Neural cell (in vitro differentiated cells): Measurements from ENCODE around the gene KHSRP. TPM values are rescaled to one million over a fixed set of nuclear protein-coding genes. Genes with fewer than 3 reads are reported as not detected.

Source experiments
- H2AFZ ChIP-seq: fragments of 200-600, 300-800 bp; sonication (generic), shearing (Covaris generic); 2 replicates; pipeline ENCODE4 v1.6.0; 2014; ENCODE audit warnings: low read depth, mild to moderate bottlenecking, antibody characterized with exemption, low read length, moderate library complexity
- H3F3A ChIP-seq: fragments of 200-600 bp; shearing (Covaris generic); 2 replicates; pipeline ENCODE4 v1.6.1; 2016; ENCODE audit warnings: mild to moderate bottlenecking, moderate library complexity, mixed read lengths, antibody characterized with exemption, low read length; ENCODE audit not compliant: insufficient read depth, poor library complexity, severe bottlenecking
- H3K27ac ChIP-seq: fragments of 200-600, 300-800 bp; sonication (generic), shearing (Covaris generic); 2 replicates; pipeline ENCODE4 v1.5.1; 2014; ENCODE audit warnings: mild to moderate bottlenecking, low read length, moderate library complexity
- H3K27me3 ChIP-seq: fragments of 300-800, 200-600 bp; sonication (generic), shearing (Covaris generic); 2 replicates; pipeline ENCODE4 v1.6.0; 2014; ENCODE audit warnings: mild to moderate bottlenecking, low read depth, low read length, moderate library complexity; ENCODE audit not compliant: insufficient read depth
- H3K36me3 ChIP-seq: fragments of 300-800, 200-600 bp; sonication (generic), shearing (Covaris generic); 2 replicates; pipeline ENCODE4 v1.5.1; 2014; ENCODE audit warnings: mild to moderate bottlenecking, antibody characterized with exemption, low read length, moderate library complexity; ENCODE audit not compliant: insufficient read depth
- H3K4me2 ChIP-seq: fragments of 300-800, 200-600 bp; sonication (generic), shearing (Covaris generic); 2 replicates; pipeline ENCODE4 v1.6.0; 2014; ENCODE audit warnings: mild to moderate bottlenecking, low read length
- H3K4me3 ChIP-seq: fragments of 300-800, 200-600 bp; sonication (generic), shearing (Covaris generic); 2 replicates; pipeline ENCODE4 v1.5.1; 2014; ENCODE audit warnings: mild to moderate bottlenecking, low read length, moderate library complexity
- H3K79me2 ChIP-seq: fragments of 200-600 bp; shearing (Covaris generic); replicated peaks from 2 replicates; pipeline ENCODE4 v1.6.0; 2014; ENCODE audit warnings: mild to moderate bottlenecking, low read length, moderate library complexity; ENCODE audit not compliant: insufficient read depth
- H3K9ac ChIP-seq: fragments of 300-800, 200-600 bp; sonication (generic), shearing (Covaris generic); 2 replicates; pipeline ENCODE4 v1.6.1; 2016; ENCODE audit warnings: mild to moderate bottlenecking, low read length, mixed read lengths
- H3K9me2 ChIP-seq: fragments of 200-600 bp; shearing (Covaris generic); 2 replicates; pipeline ENCODE4 v1.6.1; 2016; ENCODE audit warnings: mild to moderate bottlenecking, low read length, mixed read lengths; ENCODE audit not compliant: insufficient read depth
- H3K9me3 ChIP-seq: fragments of 200-600, 300-800 bp; sonication (generic), shearing (Covaris generic); 2 replicates; pipeline ENCODE4 v1.6.1; 2016; ENCODE audit warnings: mild to moderate bottlenecking, mixed run types, low read length, moderate library complexity, mixed read lengths
- H4K20me1 ChIP-seq: fragments of 200-600 bp; shearing (Covaris generic); 2 replicates; pipeline ENCODE4 v1.6.1; 2016; ENCODE audit warnings: mild to moderate bottlenecking, mixed run types; ENCODE audit not compliant: insufficient read depth
- EP300 ChIP-seq: fragments of 450-650 bp; conservative IDR thresholded peaks from 2 replicates; pipeline ENCODE4 v1.6.1; 2014; ENCODE audit warnings: antibody characterized with exemption, mild to moderate bottlenecking, moderate library complexity; ENCODE audit not compliant: poor library complexity, severe bottlenecking
- EZH2 ChIP-seq: fragments of 200-600, 300-800 bp; shearing (Covaris generic), sonication (generic); IDR thresholded peaks from 2 replicates; pipeline ENCODE4 v1.6.1; 2014; ENCODE audit warnings: antibody characterized with exemption, low read length, borderline replicate concordance, mild to moderate bottlenecking; ENCODE audit not compliant: insufficient read depth, poor library complexity, severe bottlenecking
- MXI1 ChIP-seq: fragments of 450-650 bp; conservative IDR thresholded peaks from 2 replicates; pipeline ENCODE4 v1.6.1; 2014; ENCODE audit warnings: antibody characterized with exemption, mild to moderate bottlenecking; ENCODE audit not compliant: poor library complexity, severe bottlenecking
- POLR2AphosphoS5 ChIP-seq: IDR thresholded peaks from 2 replicates; pipeline ENCODE4 v1.6.1; 2012
- RAD21 ChIP-seq: fragments of 450-650 bp; conservative IDR thresholded peaks from 2 replicates; pipeline ENCODE4 v1.6.1; 2014; ENCODE audit warnings: antibody characterized with exemption, mild to moderate bottlenecking, moderate library complexity
- SMC3 ChIP-seq: fragments of 450-650 bp; conservative IDR thresholded peaks from 2 replicates; pipeline ENCODE4 v1.6.1; 2014; ENCODE audit warnings: antibody characterized with exemption, mild to moderate bottlenecking, moderate library complexity; ENCODE audit not compliant: poor library complexity
- TAF1 ChIP-seq: IDR thresholded peaks from 2 replicates; pipeline ENCODE4 v1.6.1; 2012; ENCODE audit warnings: low read depth
- polyA plus RNA-seq: library from polyadenylated mRNA; depleted of rRNA; stranded (reverse); fragments of >200 nt; gene quantifications from 2 replicates; pipeline ENCODE4 v1.2.3, GENCODE V29; 2014
- TF ChIP-seq, protein P1 (sequence below): fragments of 450-650 bp; IDR thresholded peaks from 2 replicates; pipeline ENCODE4 v1.5.1; 2014; ENCODE audit warnings: antibody characterized with exemption, mild to moderate bottlenecking, moderate library complexity; ENCODE audit not compliant: poor library complexity, severe bottlenecking
- TF ChIP-seq, protein P2 (sequence below): IDR thresholded peaks from 2 replicates; pipeline ENCODE4 v1.6.1; 2012; ENCODE audit warnings: borderline replicate concordance

KHSRP gene
- polyA plus RNA-seq, 1 donor from 2014 or later = 33.3 TPM

GRCh38 chr19:6394831-6395230 lies 29.8 kb downstream of the KHSRP start:
- H2AFZ ChIP-seq = no peak overlapping the region
- no peak overlapping the region for H3K4me2 ChIP-seq
- H3F3A ChIP-seq = no peaks in the 10 kb centered on the region
- no peak for TF ChIP-seq POLR2AphosphoS5
- no peak for TF ChIP-seq EP300
- TF ChIP-seq SMC3 = no peak
- no peak for TF ChIP-seq RAD21
- TF ChIP-seq EZH2 = no peak
- no peak for TF ChIP-seq TAF1
- TF ChIP-seq, protein P1, sequence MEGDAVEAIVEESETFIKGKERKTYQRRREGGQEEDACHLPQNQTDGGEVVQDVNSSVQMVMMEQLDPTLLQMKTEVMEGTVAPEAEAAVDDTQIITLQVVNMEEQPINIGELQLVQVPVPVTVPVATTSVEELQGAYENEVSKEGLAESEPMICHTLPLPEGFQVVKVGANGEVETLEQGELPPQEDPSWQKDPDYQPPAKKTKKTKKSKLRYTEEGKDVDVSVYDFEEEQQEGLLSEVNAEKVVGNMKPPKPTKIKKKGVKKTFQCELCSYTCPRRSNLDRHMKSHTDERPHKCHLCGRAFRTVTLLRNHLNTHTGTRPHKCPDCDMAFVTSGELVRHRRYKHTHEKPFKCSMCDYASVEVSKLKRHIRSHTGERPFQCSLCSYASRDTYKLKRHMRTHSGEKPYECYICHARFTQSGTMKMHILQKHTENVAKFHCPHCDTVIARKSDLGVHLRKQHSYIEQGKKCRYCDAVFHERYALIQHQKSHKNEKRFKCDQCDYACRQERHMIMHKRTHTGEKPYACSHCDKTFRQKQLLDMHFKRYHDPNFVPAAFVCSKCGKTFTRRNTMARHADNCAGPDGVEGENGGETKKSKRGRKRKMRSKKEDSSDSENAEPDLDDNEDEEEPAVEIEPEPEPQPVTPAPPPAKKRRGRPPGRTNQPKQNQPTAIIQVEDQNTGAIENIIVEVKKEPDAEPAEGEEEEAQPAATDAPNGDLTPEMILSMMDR = no peak
- no peak for TF ChIP-seq MXI1
- TF ChIP-seq, protein P2, sequence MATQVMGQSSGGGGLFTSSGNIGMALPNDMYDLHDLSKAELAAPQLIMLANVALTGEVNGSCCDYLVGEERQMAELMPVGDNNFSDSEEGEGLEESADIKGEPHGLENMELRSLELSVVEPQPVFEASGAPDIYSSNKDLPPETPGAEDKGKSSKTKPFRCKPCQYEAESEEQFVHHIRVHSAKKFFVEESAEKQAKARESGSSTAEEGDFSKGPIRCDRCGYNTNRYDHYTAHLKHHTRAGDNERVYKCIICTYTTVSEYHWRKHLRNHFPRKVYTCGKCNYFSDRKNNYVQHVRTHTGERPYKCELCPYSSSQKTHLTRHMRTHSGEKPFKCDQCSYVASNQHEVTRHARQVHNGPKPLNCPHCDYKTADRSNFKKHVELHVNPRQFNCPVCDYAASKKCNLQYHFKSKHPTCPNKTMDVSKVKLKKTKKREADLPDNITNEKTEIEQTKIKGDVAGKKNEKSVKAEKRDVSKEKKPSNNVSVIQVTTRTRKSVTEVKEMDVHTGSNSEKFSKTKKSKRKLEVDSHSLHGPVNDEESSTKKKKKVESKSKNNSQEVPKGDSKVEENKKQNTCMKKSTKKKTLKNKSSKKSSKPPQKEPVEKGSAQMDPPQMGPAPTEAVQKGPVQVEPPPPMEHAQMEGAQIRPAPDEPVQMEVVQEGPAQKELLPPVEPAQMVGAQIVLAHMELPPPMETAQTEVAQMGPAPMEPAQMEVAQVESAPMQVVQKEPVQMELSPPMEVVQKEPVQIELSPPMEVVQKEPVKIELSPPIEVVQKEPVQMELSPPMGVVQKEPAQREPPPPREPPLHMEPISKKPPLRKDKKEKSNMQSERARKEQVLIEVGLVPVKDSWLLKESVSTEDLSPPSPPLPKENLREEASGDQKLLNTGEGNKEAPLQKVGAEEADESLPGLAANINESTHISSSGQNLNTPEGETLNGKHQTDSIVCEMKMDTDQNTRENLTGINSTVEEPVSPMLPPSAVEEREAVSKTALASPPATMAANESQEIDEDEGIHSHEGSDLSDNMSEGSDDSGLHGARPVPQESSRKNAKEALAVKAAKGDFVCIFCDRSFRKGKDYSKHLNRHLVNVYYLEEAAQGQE = no peak
- peaks cover 20% of the 10 kb centered on the region for H3K79me2 ChIP-seq
- no peaks in the 10 kb centered on the region for H3K27me3 ChIP-seq
- H3K9me3 ChIP-seq = no peaks in the 10 kb centered on the region
- no peaks in the 10 kb centered on the region for H3K9me2 ChIP-seq
- H3K4me3 ChIP-seq = no peak overlapping the region
- peaks cover 3% of the 10 kb centered on the region for H3K36me3 ChIP-seq
- H3K27ac ChIP-seq = peak overlapping the region; percentile 99
- no peak overlapping the region for H3K9ac ChIP-seq
- no peaks in the 10 kb centered on the region for H4K20me1 ChIP-seq

DNA sequence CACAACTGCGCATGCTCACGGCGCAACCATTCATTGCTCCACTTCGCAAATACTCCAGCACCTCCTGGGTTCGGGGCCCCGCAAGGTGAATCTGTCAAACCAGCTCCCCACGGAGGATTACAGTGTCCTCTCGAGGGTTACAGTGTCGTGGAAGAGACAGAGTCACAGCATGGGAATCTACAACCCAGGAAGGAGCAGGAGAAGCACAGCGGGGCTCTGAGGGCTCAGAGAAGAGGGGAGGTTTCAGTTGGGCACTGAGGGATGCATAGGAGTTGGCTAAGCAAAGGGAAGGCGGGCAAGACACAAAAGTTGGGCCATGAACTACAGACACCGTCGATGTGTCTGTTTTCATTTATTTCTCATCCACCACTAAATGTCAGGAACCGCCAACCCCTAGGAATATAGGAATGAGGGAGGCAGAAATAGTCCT lies 30.6 kb downstream of the KHSRP start:
- Histone ChIP-seq H4K20me1 (no peaks in the 10 kb centered on the region), H3K36me3 (peaks cover 3% of the 10 kb centered on the region), H3K79me2 (peaks cover 20% of the 10 kb centered on the region), H3F3A (no peaks in the 10 kb centered on the region), H3K4me2 (peak overlapping the region; percentile 68), H2AFZ (peak overlapping the region; percentile 81), H3K9ac (peak overlapping the region; percentile 97), H3K4me3 (peak overlapping the region; percentile 77), H3K27ac (peak overlapping the region; percentile 99), H3K9me3 (no peaks in the 10 kb centered on the region), H3K9me2 (no peaks in the 10 kb centered on the region), H3K27me3 (no peaks in the 10 kb centered on the region)
- TF ChIP-seq, protein P2 = peak; percentile 61
- TF ChIP-seq POLR2AphosphoS5 = no peak
- TF ChIP-seq MXI1 = no peak
- no peak for TF ChIP-seq EP300
- TF ChIP-seq EZH2 = no peak
- TF ChIP-seq RAD21 = no peak
- TF ChIP-seq, protein P1 = no peak
- TF ChIP-seq TAF1 = peak; percentile 70
- TF ChIP-seq SMC3 = peak; percentile 38
